ENCODE measurements around the gene STRAP. TPM values are rescaled to one million over a fixed set of nuclear protein-coding genes. Genes with fewer than 3 reads are reported as not detected.
"Not testable (repeated sequence)": the region's sequence is repeated elsewhere in the genome, so short reads cannot be mapped to it uniquely, and the experiment has no call there.

STRAP gene
- total and polyA plus RNA-seq, 2 donors from 2014 or later, result 85.9 to 99.1 TPM

- Histone ChIP-seq H3K4me1 (ENCODE audit: control insufficient read depth in 2 of 3, insufficient read depth in 2 of 3, low read depth in 1 of 3, low read length in 3 of 3) (no peaks in the 10 kb centered on the region), H3K27me3 (ENCODE audit: control insufficient read depth, insufficient read depth, low read length) (no peaks in the 10 kb centered on the region), H3K27ac (ENCODE audit: low read depth in 2 of 2, low read length in 2 of 2) (no peak overlapping the region), H3K9ac (ENCODE audit: low read length in 3 of 3) (no peak overlapping the region), H3K4me3 (ENCODE audit: low read length in 3 of 3) (no peak overlapping the region), H3K9me3 (ENCODE audit: control insufficient read depth in 2 of 3, insufficient read depth in 1 of 3, low read length in 3 of 3) (peaks cover 0 to 6% (median 5%) of the 10 kb centered on the region in 3 donors), H3K36me3 (ENCODE audit: control insufficient read depth in 2 of 3, insufficient read depth in 3 of 3, low read length in 3 of 3) (no peaks in the 10 kb centered on the region)
- no peak for FAIRE-seq
- TF ChIP-seq CTCF (IDR thresholded peaks at IDR 0.05; ENCODE audit: borderline replicate concordance, extremely low read depth, insufficient read depth), result no peak
- intact Hi-C loops (cut with DNase I), result no loop called here
- DNase-seq, result no peak
These were observed 56.9 kb downstream of the STRAP start for GRCh38 chr12:15939111-15939510.

GRCh38 chr12:15942475-15942874 is 60.3 kb downstream of the STRAP start:
- Histone ChIP-seq H3K9ac (ENCODE audit: low read length in 3 of 3) (no peak overlapping the region), H3K9me3 (ENCODE audit: control insufficient read depth in 2 of 3, insufficient read depth in 1 of 3, low read length in 3 of 3) (peaks cover 0 to 6% (median 5%) of the 10 kb centered on the region in 3 donors), H3K27ac (ENCODE audit: low read depth in 2 of 2, low read length in 2 of 2) (no peak overlapping the region), H3K36me3 (ENCODE audit: control insufficient read depth in 2 of 3, insufficient read depth in 3 of 3, low read length in 3 of 3) (no peaks in the 10 kb centered on the region), H3K4me3 (ENCODE audit: low read length in 3 of 3) (no peak overlapping the region), H3K27me3 (ENCODE audit: control insufficient read depth, insufficient read depth, low read length) (no peaks in the 10 kb centered on the region), H3K4me1 (ENCODE audit: control insufficient read depth in 2 of 3, insufficient read depth in 2 of 3, low read depth in 1 of 3, low read length in 3 of 3) (no peaks in the 10 kb centered on the region)
- DNase-seq (no peak), FAIRE-seq (no peak)
- TF ChIP-seq CTCF (IDR thresholded peaks at IDR 0.05; ENCODE audit: borderline replicate concordance, extremely low read depth, insufficient read depth), result no peak
- intact Hi-C loops (cut with DNase I), result no loop called here

- H3K36me3 ChIP-seq (ENCODE audit: control insufficient read depth in 2 of 3, insufficient read depth in 3 of 3, low read length in 3 of 3); H3K4me1 ChIP-seq (ENCODE audit: control insufficient read depth in 2 of 3, insufficient read depth in 2 of 3, low read depth in 1 of 3, low read length in 3 of 3); H3K9ac ChIP-seq (ENCODE audit: low read length in 3 of 3); H3K27me3 ChIP-seq (ENCODE audit: control insufficient read depth, insufficient read depth, low read length); intact Hi-C loops (cut with DNase I); FAIRE-seq; H3K4me3 ChIP-seq (ENCODE audit: low read length in 3 of 3); H3K9me3 ChIP-seq (ENCODE audit: control insufficient read depth in 2 of 3, insufficient read depth in 1 of 3, low read length in 3 of 3); H3K27ac ChIP-seq (ENCODE audit: low read depth in 2 of 2, low read length in 2 of 2); DNase-seq: not testable (repeated sequence)
These were observed 61.3 kb downstream of the STRAP start for GRCh38 chr12:15943519-15943918.

GRCh38 chr12:15948461-15948860 is 66.3 kb downstream of the STRAP start:
- H3K4me3 ChIP-seq (ENCODE audit: low read length in 3 of 3); H3K36me3 ChIP-seq (ENCODE audit: control insufficient read depth in 2 of 3, insufficient read depth in 3 of 3, low read length in 3 of 3); H3K4me1 ChIP-seq (ENCODE audit: control insufficient read depth in 2 of 3, insufficient read depth in 2 of 3, low read depth in 1 of 3, low read length in 3 of 3); H3K27me3 ChIP-seq (ENCODE audit: control insufficient read depth, insufficient read depth, low read length); H3K27ac ChIP-seq (ENCODE audit: low read depth in 2 of 2, low read length in 2 of 2); intact Hi-C loops (cut with DNase I); H3K9me3 ChIP-seq (ENCODE audit: control insufficient read depth in 2 of 3, insufficient read depth in 1 of 3, low read length in 3 of 3); FAIRE-seq; H3K9ac ChIP-seq (ENCODE audit: low read length in 3 of 3); DNase-seq: not testable (repeated sequence)

Other genes with a start within 250 kb of the STRAP start
- gene EPS8, start 93.0 kb upstream of the STRAP start, total RNA-seq, result 80.3 TPM
- 33.9 TPM for gene EPS8, start 93.0 kb upstream of the STRAP start, polyA plus RNA-seq (ENCODE audit: insufficient read depth, low read depth, low replicate concordance)
- gene DERA, start 28.9 kb downstream of the STRAP start, total RNA-seq, result 40.2 TPM
- 59.5 TPM for gene DERA, start 28.9 kb downstream of the STRAP start, polyA plus RNA-seq (ENCODE audit: insufficient read depth, low read depth, low replicate concordance)

Measured in kidney (tissue), 14 donors.